Measurements from ENCODE around the gene SPTB.

SPTB gene

DNA sequence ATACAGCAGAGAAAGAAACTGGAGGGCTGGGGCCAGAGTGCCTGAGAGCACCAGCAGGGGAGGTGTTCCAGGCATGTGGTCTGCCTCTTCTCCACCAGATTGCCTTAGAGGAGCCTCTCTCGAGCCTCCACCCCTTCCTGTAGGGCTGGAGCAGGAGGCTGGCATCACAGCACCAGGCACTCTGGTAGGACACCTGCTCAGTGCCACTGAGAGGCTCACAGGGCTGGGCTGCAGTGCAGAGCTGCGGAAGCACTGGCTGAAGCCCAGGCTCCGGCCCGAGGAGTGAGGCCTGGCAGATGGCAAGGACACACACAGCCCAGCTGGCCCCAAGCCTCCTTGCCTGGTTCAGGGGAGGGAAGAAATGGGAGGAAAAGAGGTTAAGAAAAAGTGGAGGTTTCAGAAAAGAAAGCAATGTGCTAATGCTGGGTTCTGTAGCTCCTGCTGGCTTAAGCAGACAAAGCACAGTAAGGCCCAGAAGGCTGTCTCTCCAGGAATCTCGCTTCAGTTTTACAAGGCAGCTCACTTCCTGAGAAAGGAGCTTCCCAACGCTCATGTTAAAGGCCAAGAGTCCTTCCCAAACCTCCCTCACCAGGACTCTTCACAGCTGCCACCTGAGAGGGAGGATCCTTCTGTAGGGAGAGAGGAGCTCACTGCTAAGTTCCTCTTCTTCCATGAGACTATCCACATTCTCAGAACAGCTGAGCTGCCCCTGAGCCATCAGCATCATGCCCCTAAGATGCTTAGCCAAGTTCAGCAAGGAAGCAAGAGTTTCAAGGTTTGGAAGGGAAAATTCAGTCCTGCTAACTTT, 23.8 kb downstream of the SPTB start:
- in situ Hi-C loops (cut with MboI; ENCODE audit: low sequenced_read_pairs), result no loop called here

DNA sequence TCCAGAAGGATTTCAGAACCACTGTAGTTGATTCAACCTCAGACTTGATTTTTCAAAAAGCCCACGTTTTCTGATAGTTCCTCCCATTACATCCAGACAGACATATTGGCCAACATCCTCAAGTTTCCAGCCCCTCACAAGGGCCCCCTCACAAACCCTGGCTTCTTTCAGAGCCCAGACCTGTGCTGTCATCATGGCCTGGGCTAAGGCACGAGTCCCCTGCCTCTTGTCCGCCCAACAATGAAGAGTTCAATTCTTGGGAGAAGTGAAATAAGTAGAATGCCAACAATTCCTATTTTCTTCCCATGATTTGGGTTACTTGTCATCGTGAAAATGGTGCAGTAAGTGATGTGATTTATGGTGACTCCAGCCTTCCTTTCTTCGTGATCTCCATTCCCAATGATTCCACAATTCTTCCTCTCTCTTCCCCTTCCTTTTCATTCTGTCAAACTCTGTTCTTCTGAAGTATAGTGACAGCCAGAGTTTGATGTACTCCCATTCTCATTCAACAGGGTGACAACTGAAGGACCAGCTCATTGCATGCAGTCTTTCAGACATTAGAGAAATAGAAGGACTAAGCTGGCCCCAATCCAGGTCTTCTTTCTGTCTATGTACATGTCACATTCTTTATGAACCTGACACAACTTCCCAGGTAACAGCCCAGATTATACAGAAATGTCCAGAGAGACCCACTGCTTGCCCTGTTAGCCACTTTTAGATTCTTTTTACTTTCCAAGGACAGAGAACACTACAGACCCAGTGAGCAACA, 29.2 kb downstream of the SPTB start:
- in situ Hi-C loops (cut with MboI; ENCODE audit: low sequenced_read_pairs), result no loop called here

DNA sequence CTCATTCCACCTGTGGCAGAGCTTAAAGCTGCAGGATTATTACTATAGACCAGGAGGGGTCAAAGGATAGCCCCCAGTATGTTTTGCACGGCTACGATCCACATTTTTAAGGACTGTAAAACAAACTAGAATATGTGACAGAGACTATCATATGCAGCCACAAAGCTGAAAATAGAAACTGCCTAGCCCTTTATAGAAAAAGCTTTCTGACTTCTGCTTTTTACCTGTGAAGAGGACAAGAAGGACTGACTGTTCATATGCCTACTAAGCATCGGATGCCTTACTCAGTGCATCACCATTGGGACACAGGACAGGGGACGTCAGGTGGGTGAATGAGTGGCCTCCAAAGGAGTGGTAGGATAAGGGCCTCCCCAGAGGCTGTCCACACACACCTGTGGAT, 29.8 kb downstream of the SPTB start:
- in situ Hi-C loops (cut with MboI; ENCODE audit: low sequenced_read_pairs), result no loop called here

- in situ Hi-C loops (cut with MboI; ENCODE audit: low sequenced_read_pairs), result no loop called here
Observed at GRCh38 chr14:64848239-64848638, 31.5 kb downstream of the SPTB start.

- in situ Hi-C loops (cut with MboI; ENCODE audit: low sequenced_read_pairs), result no loop called here
Observed at GRCh38 chr14:64846319-64846718, 33.4 kb downstream of the SPTB start.

DNA sequence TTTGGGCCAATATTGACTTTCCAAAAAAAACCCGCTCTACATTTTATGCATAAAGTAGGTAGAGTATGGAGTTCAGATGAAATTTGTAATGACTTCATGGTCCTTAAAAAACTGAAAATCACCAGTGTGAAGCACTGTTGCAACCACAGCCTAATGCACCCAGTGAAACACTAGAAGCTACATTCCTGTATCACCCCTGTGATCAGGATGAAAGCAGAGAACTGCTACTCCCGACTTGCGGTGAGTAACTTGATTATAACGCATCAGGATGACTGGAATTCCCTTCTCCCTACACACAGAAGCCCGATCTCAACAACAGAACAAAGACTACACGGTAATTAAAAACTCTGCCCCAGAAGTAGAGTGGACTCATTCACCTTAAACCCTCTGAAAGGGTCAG, 33.8 kb downstream of the SPTB start:
- in situ Hi-C loops (cut with MboI; ENCODE audit: low sequenced_read_pairs), result no loop called here

DNA sequence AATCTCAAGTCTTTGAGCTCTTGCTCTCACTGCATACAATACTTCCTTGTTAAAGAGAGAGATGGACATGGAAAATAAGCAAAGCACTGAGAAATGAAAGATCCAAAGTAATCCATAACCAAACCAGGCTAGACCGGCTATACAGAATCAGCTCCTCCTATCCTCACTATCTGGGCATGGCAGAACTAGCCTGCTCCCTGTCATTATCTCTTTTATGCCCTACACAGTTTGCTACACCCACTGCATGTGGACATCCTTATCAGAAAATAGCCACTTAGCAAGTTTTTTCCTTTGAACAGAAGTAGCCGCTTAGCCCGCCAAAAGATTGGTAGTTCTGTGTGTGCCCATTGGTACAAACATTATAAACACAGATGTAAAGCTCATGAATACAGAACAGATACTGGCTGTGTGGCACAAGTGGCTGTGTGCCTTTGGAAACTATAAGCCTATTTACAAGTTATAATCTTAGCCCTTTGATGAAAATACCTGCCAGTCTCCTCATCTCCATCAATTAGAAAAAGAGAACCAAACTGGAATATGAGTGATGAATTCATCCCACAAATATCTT, 34.7 kb downstream of the SPTB start:
- in situ Hi-C loops (cut with MboI; ENCODE audit: low sequenced_read_pairs), result no loop called here

DNA sequence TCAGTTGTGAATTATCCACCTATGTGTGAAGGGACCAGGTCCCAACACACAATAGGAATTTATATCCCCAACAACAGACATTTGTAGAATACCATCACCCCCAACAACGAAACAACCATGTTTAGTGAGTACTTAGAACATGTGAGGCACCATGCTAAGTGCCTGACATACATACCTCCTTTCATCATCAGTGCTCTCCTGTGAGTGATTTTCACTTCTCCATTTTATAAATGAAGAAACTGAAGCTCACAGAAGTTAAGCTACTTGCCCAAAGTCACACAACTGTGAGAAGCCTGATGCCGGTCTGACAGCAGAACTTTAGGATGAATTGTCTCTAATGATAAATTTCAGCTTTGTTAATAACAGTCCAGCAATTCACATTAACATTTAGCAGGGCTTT, 35.4 kb downstream of the SPTB start:
- in situ Hi-C loops (cut with MboI; ENCODE audit: low sequenced_read_pairs), result no loop called here

- in situ Hi-C loops (cut with MboI; ENCODE audit: low sequenced_read_pairs), result no loop called here
Observed at GRCh38 chr14:64843548-64843947, 36.2 kb downstream of the SPTB start.

GRCh38 chr14:64841772-64842750, 37.6 kb downstream of the SPTB start:
- in situ Hi-C loops (cut with MboI; ENCODE audit: low sequenced_read_pairs), result no loop called here

DNA sequence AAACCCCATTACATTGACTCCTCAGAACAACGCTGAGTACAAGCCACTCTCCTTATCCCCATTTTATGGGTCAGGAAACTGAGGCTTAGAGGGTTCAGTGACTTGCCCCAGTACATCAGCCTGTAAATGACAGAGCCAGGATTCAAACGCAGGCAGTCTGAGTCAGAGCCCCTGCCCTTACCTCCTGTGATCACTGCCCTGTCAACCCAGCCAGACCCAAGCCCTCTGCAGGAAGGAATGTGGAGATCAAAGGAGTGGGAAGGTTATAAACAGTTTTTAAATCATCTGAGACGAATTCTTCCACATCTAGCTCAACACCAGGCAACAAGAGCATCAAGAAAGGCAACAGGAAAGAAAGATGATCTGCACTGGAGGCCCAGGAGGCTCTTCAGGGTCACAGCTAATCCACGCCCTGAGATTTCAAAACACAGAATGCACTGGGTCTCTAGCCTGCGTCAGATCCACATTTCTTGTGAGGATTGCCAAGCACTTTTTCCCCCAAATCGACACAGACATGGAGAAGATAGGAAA, 38.5 kb downstream of the SPTB start:
- in situ Hi-C loops (cut with MboI; ENCODE audit: low sequenced_read_pairs), result no loop called here

GRCh38 chr14:64838656-64839055, 41.1 kb downstream of the SPTB start:
- in situ Hi-C loops (cut with MboI; ENCODE audit: low sequenced_read_pairs), result no loop called here

GRCh38 chr14:64835431-64835830, 44.3 kb downstream of the SPTB start:
- in situ Hi-C loops (cut with MboI; ENCODE audit: low sequenced_read_pairs), result no loop called here

- in situ Hi-C loops (cut with MboI; ENCODE audit: low sequenced_read_pairs), result no loop called here
Observed at GRCh38 chr14:64834965-64835364, 44.7 kb downstream of the SPTB start.

GRCh38 chr14:64831419-64831818, 48.3 kb downstream of the SPTB start:
- in situ Hi-C loops (cut with MboI; ENCODE audit: low sequenced_read_pairs), result no loop called here

- in situ Hi-C loops (cut with MboI; ENCODE audit: low sequenced_read_pairs), result no loop called here
Observed at GRCh38 chr14:64830961-64831360, 48.7 kb downstream of the SPTB start.

DNA sequence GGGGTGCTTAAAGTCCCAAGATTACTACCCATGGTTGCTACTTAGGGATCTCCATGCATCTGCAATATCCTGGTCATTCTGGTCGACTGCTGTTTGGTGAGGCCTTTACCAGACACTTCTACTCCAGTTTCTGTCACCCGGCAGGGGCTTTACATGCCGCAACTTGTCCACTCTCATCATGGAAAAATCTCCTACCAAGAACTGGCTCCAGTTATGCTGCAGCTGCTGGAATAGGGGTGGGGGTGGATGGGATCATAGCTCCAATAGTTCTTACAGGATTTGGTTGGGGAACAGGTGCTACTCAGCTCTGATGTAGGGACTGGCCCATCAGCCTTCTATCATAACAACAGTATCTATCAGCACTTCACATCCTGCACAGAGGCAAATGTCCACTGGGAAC, 51.6 kb downstream of the SPTB start:
- in situ Hi-C loops (cut with MboI; ENCODE audit: low sequenced_read_pairs), result no loop called here

- in situ Hi-C loops (cut with MboI; ENCODE audit: low sequenced_read_pairs), result no loop called here
Observed at GRCh38 chr14:64826845-64827244, 52.9 kb downstream of the SPTB start.

GRCh38 chr14:64826333-64826732, 53.4 kb downstream of the SPTB start:
- in situ Hi-C loops (cut with MboI; ENCODE audit: low sequenced_read_pairs), result no loop called here

- in situ Hi-C loops (cut with MboI; ENCODE audit: low sequenced_read_pairs), result no loop called here
Observed at GRCh38 chr14:64825509-64825908, 54.2 kb downstream of the SPTB start.

- in situ Hi-C loops (cut with MboI; ENCODE audit: low sequenced_read_pairs), result no loop called here
Observed at GRCh38 chr14:64825006-64825405, 54.7 kb downstream of the SPTB start.
